Neural cell (in vitro differentiated cells): ENCODE measurements around the gene SUGCT. TPM values are rescaled to one million over a fixed set of nuclear protein-coding genes. Genes with fewer than 3 reads are reported as not detected.

ENCODE experiments used
- H2AFZ ChIP-seq: fragments of 200-600, 300-800 bp; sonication (generic), shearing (Covaris generic); 2 replicates; pipeline ENCODE4 v1.6.0; 2014; ENCODE audit warnings: low read depth, mild to moderate bottlenecking, antibody characterized with exemption, low read length, moderate library complexity
- H3F3A ChIP-seq: fragments of 200-600 bp; shearing (Covaris generic); 2 replicates; pipeline ENCODE4 v1.6.1; 2016; ENCODE audit warnings: mild to moderate bottlenecking, moderate library complexity, mixed read lengths, antibody characterized with exemption, low read length; ENCODE audit not compliant: insufficient read depth, poor library complexity, severe bottlenecking
- H3K27ac ChIP-seq: fragments of 200-600, 300-800 bp; sonication (generic), shearing (Covaris generic); 2 replicates; pipeline ENCODE4 v1.5.1; 2014; ENCODE audit warnings: mild to moderate bottlenecking, low read length, moderate library complexity
- H3K27me3 ChIP-seq: fragments of 300-800, 200-600 bp; sonication (generic), shearing (Covaris generic); 2 replicates; pipeline ENCODE4 v1.6.0; 2014; ENCODE audit warnings: mild to moderate bottlenecking, low read depth, low read length, moderate library complexity; ENCODE audit not compliant: insufficient read depth
- H3K36me3 ChIP-seq: fragments of 300-800, 200-600 bp; sonication (generic), shearing (Covaris generic); 2 replicates; pipeline ENCODE4 v1.5.1; 2014; ENCODE audit warnings: mild to moderate bottlenecking, antibody characterized with exemption, low read length, moderate library complexity; ENCODE audit not compliant: insufficient read depth
- H3K4me2 ChIP-seq: fragments of 300-800, 200-600 bp; sonication (generic), shearing (Covaris generic); 2 replicates; pipeline ENCODE4 v1.6.0; 2014; ENCODE audit warnings: mild to moderate bottlenecking, low read length
- H3K4me3 ChIP-seq: fragments of 300-800, 200-600 bp; sonication (generic), shearing (Covaris generic); 2 replicates; pipeline ENCODE4 v1.5.1; 2014; ENCODE audit warnings: mild to moderate bottlenecking, low read length, moderate library complexity
- H3K79me2 ChIP-seq: fragments of 200-600 bp; shearing (Covaris generic); replicated peaks from 2 replicates; pipeline ENCODE4 v1.6.0; 2014; ENCODE audit warnings: mild to moderate bottlenecking, low read length, moderate library complexity; ENCODE audit not compliant: insufficient read depth
- H3K9ac ChIP-seq: fragments of 300-800, 200-600 bp; sonication (generic), shearing (Covaris generic); 2 replicates; pipeline ENCODE4 v1.6.1; 2016; ENCODE audit warnings: mild to moderate bottlenecking, low read length, mixed read lengths
- H3K9me2 ChIP-seq: fragments of 200-600 bp; shearing (Covaris generic); 2 replicates; pipeline ENCODE4 v1.6.1; 2016; ENCODE audit warnings: mild to moderate bottlenecking, low read length, mixed read lengths; ENCODE audit not compliant: insufficient read depth
- H3K9me3 ChIP-seq: fragments of 200-600, 300-800 bp; sonication (generic), shearing (Covaris generic); 2 replicates; pipeline ENCODE4 v1.6.1; 2016; ENCODE audit warnings: mild to moderate bottlenecking, mixed run types, low read length, moderate library complexity, mixed read lengths
- H4K20me1 ChIP-seq: fragments of 200-600 bp; shearing (Covaris generic); 2 replicates; pipeline ENCODE4 v1.6.1; 2016; ENCODE audit warnings: mild to moderate bottlenecking, mixed run types; ENCODE audit not compliant: insufficient read depth
- EP300 ChIP-seq: fragments of 450-650 bp; conservative IDR thresholded peaks from 2 replicates; pipeline ENCODE4 v1.6.1; 2014; ENCODE audit warnings: antibody characterized with exemption, mild to moderate bottlenecking, moderate library complexity; ENCODE audit not compliant: poor library complexity, severe bottlenecking
- EZH2 ChIP-seq: fragments of 200-600, 300-800 bp; shearing (Covaris generic), sonication (generic); IDR thresholded peaks from 2 replicates; pipeline ENCODE4 v1.6.1; 2014; ENCODE audit warnings: antibody characterized with exemption, low read length, borderline replicate concordance, mild to moderate bottlenecking; ENCODE audit not compliant: insufficient read depth, poor library complexity, severe bottlenecking
- MXI1 ChIP-seq: fragments of 450-650 bp; conservative IDR thresholded peaks from 2 replicates; pipeline ENCODE4 v1.6.1; 2014; ENCODE audit warnings: antibody characterized with exemption, mild to moderate bottlenecking; ENCODE audit not compliant: poor library complexity, severe bottlenecking
- POLR2AphosphoS5 ChIP-seq: IDR thresholded peaks from 2 replicates; pipeline ENCODE4 v1.6.1; 2012
- RAD21 ChIP-seq: fragments of 450-650 bp; conservative IDR thresholded peaks from 2 replicates; pipeline ENCODE4 v1.6.1; 2014; ENCODE audit warnings: antibody characterized with exemption, mild to moderate bottlenecking, moderate library complexity
- SMC3 ChIP-seq: fragments of 450-650 bp; conservative IDR thresholded peaks from 2 replicates; pipeline ENCODE4 v1.6.1; 2014; ENCODE audit warnings: antibody characterized with exemption, mild to moderate bottlenecking, moderate library complexity; ENCODE audit not compliant: poor library complexity
- TAF1 ChIP-seq: IDR thresholded peaks from 2 replicates; pipeline ENCODE4 v1.6.1; 2012; ENCODE audit warnings: low read depth
- polyA plus RNA-seq: library from polyadenylated mRNA; depleted of rRNA; stranded (reverse); fragments of >200 nt; gene quantifications from 2 replicates; pipeline ENCODE4 v1.2.3, GENCODE V29; 2014
- TF ChIP-seq, protein P1 (sequence below): fragments of 450-650 bp; IDR thresholded peaks from 2 replicates; pipeline ENCODE4 v1.5.1; 2014; ENCODE audit warnings: antibody characterized with exemption, mild to moderate bottlenecking, moderate library complexity; ENCODE audit not compliant: poor library complexity, severe bottlenecking
- TF ChIP-seq, protein P2 (sequence below): IDR thresholded peaks from 2 replicates; pipeline ENCODE4 v1.6.1; 2012; ENCODE audit warnings: borderline replicate concordance

SUGCT gene
- polyA plus RNA-seq, 1 donor from 2014 or later = not detected

DNA sequence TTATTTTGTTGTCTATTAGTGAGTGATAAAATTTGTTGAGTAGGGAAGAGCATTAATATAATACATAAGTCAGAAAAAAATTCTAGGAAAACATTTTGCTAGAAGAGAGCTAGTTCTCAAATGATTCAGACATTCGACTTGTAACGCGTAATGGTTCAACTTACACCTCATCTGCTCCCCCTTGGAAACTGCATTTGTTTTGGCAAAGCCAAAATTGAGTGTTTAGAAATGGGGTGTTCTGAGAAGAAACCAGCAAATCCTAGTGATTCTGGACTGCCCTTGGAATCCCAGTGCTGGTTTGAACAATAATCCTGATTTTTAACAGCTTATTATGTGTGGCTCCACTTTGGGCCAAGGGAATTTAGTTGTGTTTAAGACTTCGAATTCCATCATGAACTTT lies 475.7 kb downstream of the SUGCT start:
- H3K4me2 ChIP-seq = no peak overlapping the region
- H3K36me3 ChIP-seq = no peaks in the 10 kb centered on the region
- no peaks in the 10 kb centered on the region for H3K79me2 ChIP-seq
- no peak overlapping the region for H3K9ac ChIP-seq
- no peaks in the 10 kb centered on the region for H3K27me3 ChIP-seq
- no peak for TF ChIP-seq TAF1
- TF ChIP-seq EZH2 = no peak
- TF ChIP-seq RAD21 = no peak
- TF ChIP-seq, protein P1, sequence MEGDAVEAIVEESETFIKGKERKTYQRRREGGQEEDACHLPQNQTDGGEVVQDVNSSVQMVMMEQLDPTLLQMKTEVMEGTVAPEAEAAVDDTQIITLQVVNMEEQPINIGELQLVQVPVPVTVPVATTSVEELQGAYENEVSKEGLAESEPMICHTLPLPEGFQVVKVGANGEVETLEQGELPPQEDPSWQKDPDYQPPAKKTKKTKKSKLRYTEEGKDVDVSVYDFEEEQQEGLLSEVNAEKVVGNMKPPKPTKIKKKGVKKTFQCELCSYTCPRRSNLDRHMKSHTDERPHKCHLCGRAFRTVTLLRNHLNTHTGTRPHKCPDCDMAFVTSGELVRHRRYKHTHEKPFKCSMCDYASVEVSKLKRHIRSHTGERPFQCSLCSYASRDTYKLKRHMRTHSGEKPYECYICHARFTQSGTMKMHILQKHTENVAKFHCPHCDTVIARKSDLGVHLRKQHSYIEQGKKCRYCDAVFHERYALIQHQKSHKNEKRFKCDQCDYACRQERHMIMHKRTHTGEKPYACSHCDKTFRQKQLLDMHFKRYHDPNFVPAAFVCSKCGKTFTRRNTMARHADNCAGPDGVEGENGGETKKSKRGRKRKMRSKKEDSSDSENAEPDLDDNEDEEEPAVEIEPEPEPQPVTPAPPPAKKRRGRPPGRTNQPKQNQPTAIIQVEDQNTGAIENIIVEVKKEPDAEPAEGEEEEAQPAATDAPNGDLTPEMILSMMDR = no peak
- TF ChIP-seq POLR2AphosphoS5 = no peak
- TF ChIP-seq, protein P2, sequence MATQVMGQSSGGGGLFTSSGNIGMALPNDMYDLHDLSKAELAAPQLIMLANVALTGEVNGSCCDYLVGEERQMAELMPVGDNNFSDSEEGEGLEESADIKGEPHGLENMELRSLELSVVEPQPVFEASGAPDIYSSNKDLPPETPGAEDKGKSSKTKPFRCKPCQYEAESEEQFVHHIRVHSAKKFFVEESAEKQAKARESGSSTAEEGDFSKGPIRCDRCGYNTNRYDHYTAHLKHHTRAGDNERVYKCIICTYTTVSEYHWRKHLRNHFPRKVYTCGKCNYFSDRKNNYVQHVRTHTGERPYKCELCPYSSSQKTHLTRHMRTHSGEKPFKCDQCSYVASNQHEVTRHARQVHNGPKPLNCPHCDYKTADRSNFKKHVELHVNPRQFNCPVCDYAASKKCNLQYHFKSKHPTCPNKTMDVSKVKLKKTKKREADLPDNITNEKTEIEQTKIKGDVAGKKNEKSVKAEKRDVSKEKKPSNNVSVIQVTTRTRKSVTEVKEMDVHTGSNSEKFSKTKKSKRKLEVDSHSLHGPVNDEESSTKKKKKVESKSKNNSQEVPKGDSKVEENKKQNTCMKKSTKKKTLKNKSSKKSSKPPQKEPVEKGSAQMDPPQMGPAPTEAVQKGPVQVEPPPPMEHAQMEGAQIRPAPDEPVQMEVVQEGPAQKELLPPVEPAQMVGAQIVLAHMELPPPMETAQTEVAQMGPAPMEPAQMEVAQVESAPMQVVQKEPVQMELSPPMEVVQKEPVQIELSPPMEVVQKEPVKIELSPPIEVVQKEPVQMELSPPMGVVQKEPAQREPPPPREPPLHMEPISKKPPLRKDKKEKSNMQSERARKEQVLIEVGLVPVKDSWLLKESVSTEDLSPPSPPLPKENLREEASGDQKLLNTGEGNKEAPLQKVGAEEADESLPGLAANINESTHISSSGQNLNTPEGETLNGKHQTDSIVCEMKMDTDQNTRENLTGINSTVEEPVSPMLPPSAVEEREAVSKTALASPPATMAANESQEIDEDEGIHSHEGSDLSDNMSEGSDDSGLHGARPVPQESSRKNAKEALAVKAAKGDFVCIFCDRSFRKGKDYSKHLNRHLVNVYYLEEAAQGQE = no peak
- no peak for TF ChIP-seq MXI1
- TF ChIP-seq SMC3 = no peak
- TF ChIP-seq EP300 = no peak
- no peaks in the 10 kb centered on the region for H3K9me3 ChIP-seq
- no peak overlapping the region for H3K27ac ChIP-seq
- H3K9me2 ChIP-seq = no peaks in the 10 kb centered on the region
- no peak overlapping the region for H3K4me3 ChIP-seq
- no peak overlapping the region for H2AFZ ChIP-seq
- no peaks in the 10 kb centered on the region for H4K20me1 ChIP-seq
- H3F3A ChIP-seq = no peaks in the 10 kb centered on the region

DNA sequence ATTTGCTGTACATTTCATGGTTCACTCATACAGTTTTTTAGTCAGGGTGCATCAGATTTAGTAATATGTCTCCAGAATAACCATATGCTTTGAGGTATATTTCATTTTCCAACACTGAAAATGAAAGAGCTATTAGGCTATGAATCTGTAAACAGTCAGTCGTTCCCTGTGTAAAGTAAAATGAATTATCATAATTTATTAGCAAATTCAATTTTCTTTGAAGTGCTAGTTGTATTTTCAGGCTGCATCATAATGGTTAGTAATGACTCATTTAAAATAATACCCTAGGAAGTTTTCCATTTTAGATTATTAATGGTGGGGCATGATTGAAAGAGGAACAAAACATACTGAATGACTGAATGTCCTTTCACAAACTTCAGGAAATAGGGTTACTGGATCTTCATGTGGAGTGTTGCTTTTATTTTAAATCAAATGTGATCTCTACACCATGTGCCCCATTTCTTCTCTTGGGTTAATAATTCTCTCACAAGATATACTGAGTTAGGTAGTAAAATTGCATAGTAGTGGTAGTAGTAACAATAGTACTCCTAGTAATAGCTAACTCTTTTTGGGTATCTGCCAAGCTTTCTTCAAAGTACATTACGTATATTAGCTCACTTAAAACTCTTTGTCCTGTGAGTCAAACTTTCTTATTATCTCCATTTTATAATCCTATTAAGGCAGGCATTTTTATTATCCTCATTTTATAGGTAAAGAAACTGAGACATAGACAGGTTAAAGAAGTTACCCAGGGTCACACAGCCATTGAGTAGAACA lies 476.5 kb downstream of the SUGCT start:
- Histone ChIP-seq H3K36me3 (no peaks in the 10 kb centered on the region), H3K9ac (no peak overlapping the region)
- TF ChIP-seq EZH2 = no peak
- TF ChIP-seq, protein P1 = no peak
- TF ChIP-seq TAF1 = no peak
- no peak for TF ChIP-seq RAD21
- TF ChIP-seq SMC3 = no peak
- TF ChIP-seq MXI1 = no peak
- TF ChIP-seq EP300 = no peak
- no peak for TF ChIP-seq POLR2AphosphoS5
- TF ChIP-seq, protein P2 = no peak

More for the DNA sequence above, 476.5 kb downstream of the SUGCT start:
- H3K27ac ChIP-seq = no peak overlapping the region
- no peaks in the 10 kb centered on the region for H3F3A ChIP-seq
- H3K4me3 ChIP-seq = no peak overlapping the region
- H3K27me3 ChIP-seq = no peaks in the 10 kb centered on the region
- H3K79me2 ChIP-seq = no peaks in the 10 kb centered on the region
- H2AFZ ChIP-seq = no peak overlapping the region
- no peaks in the 10 kb centered on the region for H3K9me2 ChIP-seq
- no peaks in the 10 kb centered on the region for H4K20me1 ChIP-seq
- H3K4me2 ChIP-seq = no peak overlapping the region
- H3K9me3 ChIP-seq = no peaks in the 10 kb centered on the region
